ENCODE measurements around the gene APEX1.
"Not testable (repeated sequence)": the region's sequence is repeated elsewhere in the genome, so short reads cannot be mapped to it uniquely, and the experiment has no call there.

Gene APEX1

DNA sequence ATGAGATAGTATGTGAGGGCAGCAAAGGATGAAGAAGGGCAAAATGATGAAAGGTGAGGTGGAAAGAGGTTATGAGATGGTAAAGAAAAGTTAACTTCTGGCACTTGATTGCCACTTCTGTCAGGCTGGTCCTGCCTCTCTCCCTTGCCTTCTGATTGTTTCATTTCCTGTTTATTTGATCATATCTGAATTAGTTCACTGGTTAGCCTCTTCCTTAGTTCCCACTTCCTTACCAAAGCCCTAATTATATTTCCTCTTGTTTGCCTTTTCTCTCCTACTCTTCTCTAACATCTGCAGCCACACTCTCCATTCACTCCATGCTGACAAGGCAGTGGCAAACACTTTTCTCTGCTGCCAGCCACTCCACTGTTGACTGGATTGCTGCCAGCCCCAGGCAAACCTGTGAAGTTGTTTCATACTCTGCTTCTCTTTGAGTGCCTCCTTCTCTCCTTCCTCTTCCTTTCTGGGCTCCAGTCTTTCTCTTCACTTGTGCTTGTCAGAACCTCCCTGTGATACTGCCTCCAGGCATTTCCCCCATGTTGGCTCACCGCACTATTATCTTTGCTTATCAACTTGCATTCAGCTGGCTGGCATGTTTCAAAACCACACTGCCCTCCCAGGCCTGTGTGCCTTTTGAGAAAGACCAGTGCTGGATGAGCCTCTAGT is 22.3 kb downstream of the APEX1 start:
- DNase-seq, result peak; percentile 69

DNA sequence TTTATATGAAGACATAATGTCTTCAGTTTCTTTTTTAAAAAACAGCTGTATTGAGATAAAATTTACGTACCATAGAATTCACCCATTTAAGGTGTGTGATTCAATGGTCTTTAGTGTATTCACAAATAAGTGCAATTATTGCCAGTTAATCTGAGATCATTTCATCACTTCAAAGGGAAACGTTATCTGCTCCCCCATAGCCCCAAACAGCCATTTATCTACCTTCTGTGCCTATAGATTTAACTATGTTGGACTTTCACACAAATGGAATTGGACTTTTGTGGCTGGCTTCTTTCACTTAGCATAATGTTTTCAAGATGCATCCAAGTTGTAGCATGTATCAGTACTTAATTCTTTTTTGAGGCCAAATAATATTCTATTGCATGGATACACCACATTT is 23.9 kb downstream of the APEX1 start:
- no peak for DNase-seq

DNA sequence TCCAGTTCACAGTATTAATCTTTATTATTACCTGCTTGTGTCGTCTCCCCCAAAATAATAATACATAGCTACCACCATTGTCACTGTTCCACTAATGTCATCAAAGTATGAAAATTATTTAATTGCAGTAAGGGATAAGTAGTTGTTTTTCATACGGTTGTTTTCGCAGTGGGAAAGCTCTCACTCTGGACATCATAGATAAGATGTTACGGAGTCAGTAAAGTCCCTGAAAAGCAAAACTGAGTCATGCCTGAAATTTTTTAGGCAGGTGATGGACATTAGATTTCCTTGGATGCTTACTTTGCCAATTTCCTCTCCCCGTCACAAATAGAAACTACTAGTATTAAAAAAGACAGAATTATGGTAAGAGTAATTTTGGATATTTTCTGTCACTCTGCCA is 27.4 kb downstream of the APEX1 start:
- no peak for DNase-seq

DNA sequence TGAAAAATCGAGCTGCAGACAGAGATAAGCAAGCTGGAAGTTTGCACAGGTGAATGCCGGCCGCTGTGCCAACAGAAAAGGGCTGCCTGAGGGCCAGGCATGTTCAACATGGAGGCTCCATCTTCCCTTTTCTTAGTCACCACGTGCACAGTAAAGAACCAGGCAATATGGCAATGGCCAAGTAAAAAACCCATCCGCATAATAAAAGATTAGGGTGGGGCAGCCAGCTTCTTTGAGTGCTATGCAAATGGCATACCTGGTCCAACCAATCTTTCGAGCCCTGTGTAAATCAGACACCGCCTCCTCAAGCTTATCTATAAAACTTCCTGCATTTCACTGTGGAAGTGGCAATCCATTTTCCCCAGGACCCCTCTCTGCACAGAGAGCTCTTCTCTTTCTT is 30.9 kb downstream of the APEX1 start:
- no peak for DNase-seq

DNA sequence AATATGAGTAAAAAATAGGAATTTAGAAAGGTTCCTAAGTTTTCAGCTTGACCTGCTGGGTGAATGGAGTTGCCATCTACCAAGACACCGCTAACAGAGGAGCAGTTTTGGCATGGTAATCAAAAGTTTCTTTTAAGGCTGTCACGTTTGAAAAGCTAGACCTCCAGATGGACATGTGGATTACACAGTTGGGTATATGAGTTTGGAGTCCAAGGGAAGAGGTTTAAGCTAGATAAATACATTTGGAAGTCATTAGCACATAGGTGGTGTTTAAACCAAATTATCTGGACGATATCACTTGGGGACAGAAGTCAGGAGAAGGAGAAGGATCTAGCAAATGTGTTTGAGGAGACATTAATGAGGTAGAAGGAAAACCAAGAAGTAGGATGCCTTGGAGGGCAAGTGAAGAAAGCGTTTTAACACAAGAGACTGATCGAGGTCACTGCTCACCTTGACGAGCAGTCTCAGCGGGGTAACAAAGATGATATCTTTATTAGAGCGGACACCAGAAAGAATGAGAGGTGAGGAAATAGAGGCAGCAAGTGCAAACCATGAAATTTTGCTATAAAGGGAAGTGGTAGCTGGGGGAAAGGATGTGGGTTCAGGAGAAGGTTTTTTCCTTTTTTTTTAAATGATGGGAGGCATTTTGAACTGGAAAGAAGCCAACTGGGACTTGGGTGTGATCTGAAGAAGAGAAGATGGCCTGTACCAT is 31.8 kb downstream of the APEX1 start:
- no peak for DNase-seq

DNA sequence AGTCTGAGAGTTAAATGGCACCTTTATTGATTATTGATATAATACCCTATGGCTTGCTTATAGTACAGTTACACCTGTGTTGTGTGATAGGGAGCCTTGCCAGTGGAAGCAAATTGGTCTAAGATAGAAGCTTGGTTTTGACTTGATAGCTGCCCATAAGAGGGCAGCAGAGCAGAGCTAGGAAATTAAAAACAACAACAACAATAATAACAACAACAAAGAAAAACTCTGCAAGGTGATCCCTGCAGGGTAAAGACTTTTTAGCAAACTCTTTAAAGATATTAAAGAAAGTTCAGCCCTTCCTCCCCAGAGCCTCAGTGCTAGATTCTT is 32.3 kb downstream of the APEX1 start:
- no peak for DNase-seq

DNA sequence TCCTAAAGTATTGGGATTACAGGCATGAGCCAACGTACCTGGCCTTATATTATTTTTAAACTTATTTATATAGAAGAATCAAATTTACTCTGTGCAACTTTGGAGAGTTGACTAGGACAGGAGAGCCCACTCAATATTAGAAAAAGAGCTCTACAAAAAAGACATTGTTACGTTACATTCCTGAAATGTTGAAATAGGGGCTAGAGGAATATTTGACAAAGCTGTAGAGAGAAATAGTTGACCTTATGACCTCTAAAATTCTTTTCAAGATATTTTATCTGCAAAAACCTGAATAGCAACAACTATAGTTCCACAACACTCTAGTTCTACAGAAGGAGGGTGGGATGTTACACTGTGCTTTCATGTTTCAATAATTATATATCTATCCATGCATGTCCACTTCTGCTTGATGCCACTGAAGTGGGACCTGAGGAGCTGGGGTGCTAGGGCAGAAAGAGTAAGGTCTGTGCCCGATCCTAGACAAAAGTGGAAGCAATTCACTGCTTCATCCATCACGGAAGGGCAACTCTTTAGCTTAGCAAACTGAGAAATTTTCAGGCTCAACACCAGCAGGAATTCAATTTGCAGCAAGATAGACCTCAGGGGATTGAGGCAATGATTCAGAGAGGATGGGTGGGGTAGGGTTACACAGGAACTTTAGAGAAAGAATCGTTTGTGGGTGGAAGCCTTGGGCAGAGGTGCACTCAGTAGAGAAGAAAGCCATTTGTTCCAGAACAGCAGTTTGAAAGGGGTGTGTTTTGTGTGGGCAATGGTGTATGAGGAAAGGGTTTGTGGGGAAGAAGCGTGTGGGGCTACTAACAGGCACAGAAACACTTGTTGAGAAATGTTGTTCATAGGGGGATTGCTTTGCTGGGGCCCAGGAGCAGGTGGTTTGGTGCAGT is 34.3 kb downstream of the APEX1 start:
- no peak for DNase-seq

DNA sequence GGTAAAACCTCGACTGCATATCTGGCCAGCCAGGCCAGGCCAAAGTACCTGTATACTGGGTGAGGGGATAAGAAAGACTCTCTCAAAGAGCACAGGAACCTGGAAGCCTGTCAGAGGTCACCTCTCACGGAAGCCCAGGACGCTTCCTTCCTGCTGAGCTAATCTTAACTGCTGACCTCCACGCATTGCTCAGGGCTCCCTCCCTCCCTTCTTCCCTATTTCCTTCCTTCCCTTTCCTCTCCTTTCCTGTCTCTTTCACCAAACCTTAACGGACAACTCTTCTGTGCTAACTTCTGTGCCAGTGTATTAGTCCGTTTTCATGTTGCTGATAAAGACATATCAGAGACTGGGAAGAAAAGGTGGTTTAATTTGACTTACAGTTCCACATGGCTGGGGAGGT is 35.5 kb downstream of the APEX1 start:
- DNase-seq, result no peak

DNA sequence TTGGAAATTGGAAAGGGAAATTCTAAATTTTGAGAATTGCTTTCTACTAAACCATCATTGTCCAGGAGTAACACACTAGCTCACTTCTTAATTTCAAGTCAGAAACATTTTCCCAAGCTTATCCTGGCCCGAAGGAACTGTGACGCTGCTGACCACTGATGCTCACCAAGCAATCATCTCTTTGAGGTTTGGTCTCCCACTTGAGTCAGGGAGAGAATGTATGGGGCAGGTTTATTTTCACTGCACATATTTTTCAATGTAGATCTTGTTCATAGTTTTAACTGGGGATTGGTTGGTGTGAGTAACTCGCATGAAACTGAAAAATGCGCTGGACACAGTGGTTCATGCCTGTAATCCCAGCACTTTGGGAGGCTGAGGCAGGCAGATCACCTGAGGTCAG is 37.5 kb downstream of the APEX1 start:
- no peak for DNase-seq

DNA sequence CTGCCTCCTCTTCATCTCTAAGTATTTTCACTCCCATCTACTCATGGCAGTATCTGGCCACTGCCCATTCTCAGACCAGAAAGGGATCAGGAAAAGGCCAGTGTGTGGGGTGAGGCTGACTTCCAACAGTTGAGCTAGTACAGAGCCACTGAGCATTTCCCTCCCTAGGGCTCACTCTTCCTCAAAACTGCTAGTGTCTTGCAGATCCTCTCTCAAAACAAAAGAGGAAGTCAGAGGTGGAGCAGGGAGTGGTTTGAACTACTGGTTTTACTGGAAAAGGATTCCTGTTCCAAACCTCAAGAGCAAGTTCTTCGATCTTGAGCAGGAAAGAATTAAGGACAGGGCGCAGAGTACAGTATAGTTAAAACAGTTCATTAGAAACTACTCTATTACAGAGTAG is 38.6 kb downstream of the APEX1 start:
- DNase-seq, result no peak

DNA sequence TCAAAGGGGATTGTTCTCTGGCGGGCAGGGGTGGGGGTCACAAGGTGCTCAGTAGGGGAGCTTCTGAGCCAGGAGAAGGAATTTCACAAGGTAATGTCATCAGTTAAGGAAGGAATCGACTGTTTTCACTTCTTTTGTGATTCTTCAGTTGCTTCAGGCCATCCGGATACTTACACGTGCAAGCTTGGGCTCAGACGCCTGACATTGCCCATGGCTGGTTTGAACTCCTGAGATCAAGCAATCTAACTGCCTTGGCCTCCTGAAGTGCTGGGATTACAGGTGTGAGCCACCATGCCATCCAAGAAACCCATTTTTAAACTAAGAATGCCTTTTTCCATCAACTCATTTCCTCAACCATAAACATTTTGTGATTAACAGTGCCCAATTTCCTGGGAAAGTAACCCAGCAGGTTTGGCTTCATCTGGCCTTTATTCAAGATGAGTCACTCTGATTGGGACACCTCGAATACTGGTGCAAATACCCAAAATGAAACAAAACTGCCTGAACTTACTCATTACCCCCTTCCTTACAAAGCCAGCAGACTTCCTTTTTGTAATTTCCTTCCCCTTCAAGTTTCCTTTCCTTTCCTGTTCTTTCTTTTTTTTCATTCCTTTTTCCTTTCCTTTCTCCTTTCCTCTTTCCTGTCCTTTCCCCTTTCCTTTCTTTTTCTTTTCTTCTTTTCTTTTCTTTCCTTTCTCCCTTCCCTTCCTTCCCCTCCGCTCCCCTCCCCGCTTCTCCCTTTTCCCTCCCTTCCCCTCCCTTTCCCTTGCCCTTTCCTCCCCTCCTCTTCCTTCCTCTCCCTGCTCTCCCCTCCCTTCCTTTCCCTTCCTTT is 40.1 kb downstream of the APEX1 start:
- no peak for DNase-seq

DNA sequence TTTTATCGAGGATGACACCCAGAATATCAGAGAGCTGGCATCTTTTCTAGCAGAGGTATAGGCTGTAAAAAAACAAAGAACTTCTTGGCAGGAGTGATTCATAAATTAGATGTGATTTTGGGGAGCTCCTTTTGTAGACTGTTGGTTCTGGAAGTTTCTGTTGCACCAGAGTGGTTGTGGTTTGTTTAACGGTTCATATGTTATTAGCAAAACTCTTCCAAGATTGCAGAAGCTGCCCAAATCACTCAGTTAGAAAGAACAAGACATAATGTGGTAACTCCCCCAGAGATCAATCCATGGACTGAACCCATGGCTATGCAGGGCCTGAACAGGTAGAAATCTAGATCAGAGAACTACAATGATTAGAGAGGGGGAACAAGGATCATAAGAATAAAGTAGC is 43.6 kb downstream of the APEX1 start:
- DNase-seq, result no peak

DNA sequence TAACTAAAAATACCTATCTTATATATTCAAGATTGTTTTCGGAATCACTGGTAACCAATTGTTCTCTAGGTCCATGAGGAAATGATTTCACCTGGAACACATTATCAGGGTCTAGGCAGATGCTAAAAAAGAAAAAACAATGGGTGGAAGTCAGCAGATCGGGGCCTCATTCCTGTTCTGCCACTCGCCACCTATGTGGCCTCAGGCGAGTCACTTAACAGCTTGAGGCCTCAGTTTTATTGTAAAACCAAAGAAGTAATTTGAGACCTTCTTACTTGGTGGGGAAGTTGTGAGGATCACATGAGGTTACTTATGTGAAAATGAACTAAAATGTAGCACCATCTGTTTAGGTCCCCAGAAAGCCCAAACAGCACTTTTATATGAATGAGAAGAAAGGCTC is 44.1 kb downstream of the APEX1 start:
- DNase-seq, result no peak

DNA sequence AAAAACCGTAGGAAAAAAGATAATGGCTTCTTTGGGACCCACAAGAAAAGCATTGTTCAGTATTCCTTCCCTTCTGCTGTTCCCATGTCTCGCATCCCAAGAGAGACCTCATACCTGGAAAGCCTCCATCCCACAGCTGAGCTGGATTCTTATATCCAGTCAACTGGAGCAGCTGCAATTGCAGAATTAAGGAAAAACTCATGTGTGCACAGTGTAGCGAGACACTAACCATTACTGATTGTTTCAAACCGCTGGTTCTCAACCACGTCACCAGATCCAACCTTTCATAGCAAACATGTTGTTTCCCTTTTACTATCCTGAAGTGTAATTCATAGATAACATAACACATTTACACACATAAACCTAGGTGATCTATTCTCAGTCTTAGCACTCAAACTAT is 44.9 kb downstream of the APEX1 start:
- no peak for DNase-seq

DNA sequence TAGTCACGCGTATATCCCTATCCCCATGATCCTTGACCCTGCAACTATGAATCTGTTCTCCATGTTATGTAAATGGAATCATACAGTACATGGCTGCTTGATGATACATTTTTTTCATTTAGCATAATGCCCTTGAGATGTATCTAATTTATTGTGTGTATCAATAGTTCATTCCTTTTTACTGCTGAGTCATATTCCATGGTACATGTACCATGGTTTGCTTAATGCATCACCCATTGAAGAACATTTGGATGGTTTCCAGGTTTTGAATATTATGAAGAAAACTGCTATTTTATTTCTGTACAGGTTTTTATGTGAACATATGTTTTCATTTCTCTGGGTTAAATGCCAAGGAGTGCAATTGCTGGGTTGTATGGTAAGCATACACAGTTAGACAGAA is 46.3 kb downstream of the APEX1 start:
- no peak for DNase-seq

DNA sequence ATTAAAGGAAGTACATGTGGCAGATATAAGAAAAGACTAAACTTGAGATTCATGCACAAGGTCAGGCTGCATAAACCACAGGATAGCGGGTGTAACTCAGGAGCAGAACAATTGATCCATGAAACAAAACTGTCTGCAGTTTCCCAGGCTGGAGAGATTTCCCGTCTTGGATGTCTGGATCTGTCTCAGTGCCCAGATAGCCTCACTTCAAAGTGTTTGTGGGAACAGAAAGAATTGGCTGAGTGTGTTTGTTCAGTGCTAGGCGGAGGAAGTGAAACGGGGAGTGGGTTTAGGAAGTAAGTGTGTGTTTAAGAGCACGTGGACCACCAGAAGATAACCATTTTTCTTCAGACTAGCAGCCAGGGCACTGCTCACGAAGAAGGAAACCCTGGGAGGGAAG is 48.9 kb downstream of the APEX1 start:
- DNase-seq, result no peak

DNA sequence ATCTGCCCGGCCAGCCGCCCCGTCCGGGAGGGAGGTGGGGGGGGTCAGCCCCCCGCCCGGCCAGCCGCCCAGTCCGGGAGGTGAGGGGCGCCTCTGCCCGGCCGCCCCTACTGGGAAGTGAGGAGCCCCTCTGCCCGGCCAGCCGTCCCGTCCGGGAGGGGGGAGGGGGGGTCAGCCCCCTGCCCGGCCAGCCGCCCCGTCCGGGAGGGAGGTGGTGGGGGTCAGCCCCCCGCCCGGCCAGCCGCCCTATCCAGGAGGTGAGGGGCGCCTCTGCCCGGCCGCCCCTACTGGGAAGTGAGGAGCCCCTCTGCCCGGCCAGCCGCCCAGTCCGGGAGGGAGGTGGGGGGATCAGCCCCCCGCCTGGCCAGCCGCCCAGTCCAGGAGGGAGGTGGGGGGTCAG is 51.2 kb downstream of the APEX1 start:
- not testable (repeated sequence) for DNase-seq

DNA sequence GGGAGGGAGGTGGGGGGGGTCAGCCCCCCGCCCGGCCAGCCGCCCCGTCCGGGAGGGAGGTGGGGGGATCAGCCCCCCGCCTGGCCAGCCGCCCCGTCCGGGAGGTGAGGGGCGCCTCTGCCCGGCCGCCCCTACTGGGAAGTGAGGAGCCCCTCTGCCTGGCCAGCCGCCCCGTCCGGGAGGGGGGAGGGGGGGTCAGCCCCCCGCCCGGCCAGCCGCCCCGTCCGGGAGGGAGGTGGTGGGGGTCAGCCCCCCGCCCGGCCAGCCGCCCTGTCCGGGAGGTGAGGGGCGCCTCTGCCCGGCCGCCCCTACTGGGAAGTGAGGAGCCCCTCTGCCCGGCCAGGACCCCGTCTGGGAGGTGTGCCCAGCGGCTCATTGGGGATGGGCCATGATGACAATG is 51.7 kb downstream of the APEX1 start:
- DNase-seq, result not testable (repeated sequence)
